ENCODE data around the gene INVS. TPM values are rescaled to one million over a fixed set of nuclear protein-coding genes. Genes with fewer than 3 reads are reported as not detected.
A peak's percentile ranks its signal among the peaks of the same experiment; 100 is the strongest.
"Not testable (repeated sequence)": the region's sequence is repeated elsewhere in the genome, so short reads cannot be mapped to it uniquely, and the experiment has no call there.

INVS gene
- total RNA-seq, 1 donor, result 28.3 TPM

GRCh38 chr9:100134731-100135130, 35.7 kb downstream of the INVS start:
- DNase-seq (ENCODE audit: low read depth), result no peak
- TF ChIP-seq CTCF (IDR thresholded peaks at IDR 0.05; ENCODE audit: insufficient read depth, low read length), result no peak
- H3K4me3 ChIP-seq (ENCODE audit: low read depth, low read length), result no peak overlapping the region

- DNase-seq (ENCODE audit: low read depth); H3K4me3 ChIP-seq (ENCODE audit: low read depth, low read length): not testable (repeated sequence)
These were observed 37.8 kb downstream of the INVS start for GRCh38 chr9:100136799-100137198.

GRCh38 chr9:100140303-100140702, 41.3 kb downstream of the INVS start:
- not testable (repeated sequence) for DNase-seq (ENCODE audit: low read depth); H3K4me3 ChIP-seq (ENCODE audit: low read depth, low read length)

- not testable (repeated sequence) for H3K4me3 ChIP-seq (ENCODE audit: low read depth, low read length); DNase-seq (ENCODE audit: low read depth)
These were observed 42.8 kb downstream of the INVS start for GRCh38 chr9:100141862-100142261.

- DNase-seq (ENCODE audit: low read depth); H3K4me3 ChIP-seq (ENCODE audit: low read depth, low read length): not testable (repeated sequence)
These were observed 46.3 kb downstream of the INVS start for GRCh38 chr9:100145167-100145934.

GRCh38 chr9:100145976-100146375, 46.9 kb downstream of the INVS start:
- DNase-seq (ENCODE audit: low read depth); H3K4me3 ChIP-seq (ENCODE audit: low read depth, low read length): not testable (repeated sequence)

GRCh38 chr9:100150214-100150613, 51.2 kb downstream of the INVS start:
- peak; percentile 34 for DNase-seq (ENCODE audit: low read depth)
- TF ChIP-seq CTCF (IDR thresholded peaks at IDR 0.05; ENCODE audit: insufficient read depth, low read length), result no peak
- H3K4me3 ChIP-seq (ENCODE audit: low read depth, low read length), result no peak overlapping the region

GRCh38 chr9:100160021-100160420, 61.0 kb downstream of the INVS start:
- no peak overlapping the region for H3K4me3 ChIP-seq (ENCODE audit: low read depth, low read length)
- DNase-seq (ENCODE audit: low read depth), result no peak
- TF ChIP-seq CTCF (IDR thresholded peaks at IDR 0.05; ENCODE audit: insufficient read depth, low read length), result no peak

- H3K4me3 ChIP-seq (ENCODE audit: low read depth, low read length), result no peak overlapping the region
- no peak for DNase-seq (ENCODE audit: low read depth)
- no peak for TF ChIP-seq CTCF (IDR thresholded peaks at IDR 0.05; ENCODE audit: insufficient read depth, low read length)
These were observed 68.1 kb downstream of the INVS start for GRCh38 chr9:100167176-100167575.
